Measurements from ENCODE around the gene DIPK1C.

DNA sequence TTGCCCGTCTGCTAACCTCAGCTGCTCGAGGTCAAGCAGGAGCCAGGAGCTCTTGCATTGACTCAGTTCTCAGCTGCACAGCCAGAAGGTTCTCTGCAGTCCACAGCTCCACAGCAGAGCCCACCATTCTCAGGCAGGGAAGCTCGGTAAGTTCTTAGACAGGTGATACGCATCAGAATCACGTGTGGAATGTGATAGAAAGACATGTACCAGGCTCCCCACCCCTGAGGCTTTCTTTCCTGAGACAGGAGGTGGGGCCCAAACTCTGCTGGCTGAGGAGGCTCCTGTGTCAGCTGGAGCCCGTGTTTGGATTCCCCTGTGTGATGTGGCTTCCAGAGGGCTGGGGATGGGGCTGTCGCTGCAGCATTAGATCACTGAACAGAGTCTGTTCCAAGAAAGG, 28.0 kb downstream of the DIPK1C start:
- TF ChIP-seq ISL1 (CRISPR knock-in tag; IDR thresholded peaks at IDR 0.05) (no peak), ZNF565 (CRISPR knock-in tag; conservative IDR thresholded peaks at IDR 0.05; ENCODE audit: low read depth) (no peak), ARNTL (CRISPR knock-in tag; IDR thresholded peaks at IDR 0.05; ENCODE audit: borderline replicate concordance, low read depth) (no peak), ZFP3 (CRISPR knock-in tag; IDR thresholded peaks at IDR 0.05) (no peak), SNAI2 (CRISPR knock-in tag; IDR thresholded peaks at IDR 0.05) (no peak)
- TF ChIP-seq, protein P1, sequence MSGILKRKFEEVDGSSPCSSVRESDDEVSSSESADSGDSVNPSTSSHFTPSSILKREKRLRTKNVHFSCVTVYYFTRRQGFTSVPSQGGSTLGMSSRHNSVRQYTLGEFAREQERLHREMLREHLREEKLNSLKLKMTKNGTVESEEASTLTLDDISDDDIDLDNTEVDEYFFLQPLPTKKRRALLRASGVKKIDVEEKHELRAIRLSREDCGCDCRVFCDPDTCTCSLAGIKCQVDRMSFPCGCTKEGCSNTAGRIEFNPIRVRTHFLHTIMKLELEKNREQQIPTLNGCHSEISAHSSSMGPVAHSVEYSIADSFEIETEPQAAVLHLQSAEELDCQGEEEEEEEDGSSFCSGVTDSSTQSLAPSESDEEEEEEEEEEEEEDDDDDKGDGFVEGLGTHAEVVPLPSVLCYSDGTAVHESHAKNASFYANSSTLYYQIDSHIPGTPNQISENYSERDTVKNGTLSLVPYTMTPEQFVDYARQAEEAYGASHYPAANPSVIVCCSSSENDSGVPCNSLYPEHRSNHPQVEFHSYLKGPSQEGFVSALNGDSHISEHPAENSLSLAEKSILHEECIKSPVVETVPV (CRISPR knock-in tag; IDR thresholded peaks at IDR 0.05) = no peak
- TF ChIP-seq, protein P2, sequence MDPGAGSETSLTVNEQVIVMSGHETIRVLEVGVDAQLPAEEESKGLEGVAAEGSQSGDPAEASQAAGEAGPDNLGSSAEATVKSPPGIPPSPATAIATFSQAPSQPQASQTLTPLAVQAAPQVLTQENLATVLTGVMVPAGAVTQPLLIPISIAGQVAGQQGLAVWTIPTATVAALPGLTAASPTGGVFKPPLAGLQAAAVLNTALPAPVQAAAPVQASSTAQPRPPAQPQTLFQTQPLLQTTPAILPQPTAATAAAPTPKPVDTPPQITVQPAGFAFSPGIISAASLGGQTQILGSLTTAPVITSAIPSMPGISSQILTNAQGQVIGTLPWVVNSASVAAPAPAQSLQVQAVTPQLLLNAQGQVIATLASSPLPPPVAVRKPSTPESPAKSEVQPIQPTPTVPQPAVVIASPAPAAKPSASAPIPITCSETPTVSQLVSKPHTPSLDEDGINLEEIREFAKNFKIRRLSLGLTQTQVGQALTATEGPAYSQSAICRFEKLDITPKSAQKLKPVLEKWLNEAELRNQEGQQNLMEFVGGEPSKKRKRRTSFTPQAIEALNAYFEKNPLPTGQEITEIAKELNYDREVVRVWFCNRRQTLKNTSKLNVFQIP (CRISPR knock-in tag; IDR thresholded peaks at IDR 0.05; ENCODE audit: borderline replicate concordance, low read depth) = no peak
